Colonic mucosa (tissue), 4 donors: ENCODE measurements around the gene ANGPTL5. TPM values are rescaled to one million over a fixed set of nuclear protein-coding genes. Genes with fewer than 3 reads are reported as not detected.

ENCODE experiments used
- DNase-seq: peaks from one replicate; pipeline ENCODE4 v3.0.0-alpha.2; 2020
- H3K27ac ChIP-seq: fragments of 200-600 bp; one replicate; pipeline ENCODE4 v1.8.0; 2021
- H3K27me3 ChIP-seq: fragments of 200-600 bp; one replicate; pipeline ENCODE4 v1.8.0; 2021
- H3K36me3 ChIP-seq: fragments of 200-600 bp; one replicate; pipeline ENCODE4 v1.8.0; 2021
- H3K4me1 ChIP-seq: fragments of 200-600 bp; one replicate; pipeline ENCODE4 v1.8.0; 2021; ENCODE audit warnings: mild to moderate bottlenecking
- H3K4me3 ChIP-seq: fragments of 200-600 bp; one replicate; pipeline ENCODE4 v1.8.0; 2021
- H3K9ac ChIP-seq, 2 donors: one replicate each; pipeline ENCODE4 v1.7.0; 2013; ENCODE audit warnings: control low read depth in 2 of 2, low read depth in 2 of 2, low read length in 2 of 2
- H3K9me3 ChIP-seq: fragments of 200-600 bp; one replicate; pipeline ENCODE4 v1.8.0; 2021
- intact Hi-C: fragments of 100-400 bp; cut with DNase I; formaldehyde crosslinking; loops from one replicate; pipeline ENCODE4 v1.14.1; 2022
- total RNA-seq, 2 donors: library from RNA; stranded (reverse); fragmentation: NEBNext Ultra II Directional in 1 of 2; extraction: Animal tissue kit (Norgen Biotek cat#: 25700) in 1 of 2; gene quantifications; one replicate each; pipeline ENCODE4 v1.2.1, GENCODE V29; 2021
- TF ChIP-seq, protein P1 (sequence below): fragments of 200-600 bp; IDR thresholded peaks from one replicate; pipeline ENCODE4 v1.8.0; 2022; ENCODE audit warnings: antibody characterized with exemption, mild to moderate bottlenecking
- donor health status: healthy.
- donor health status: DM: no; HTN: no; CAD: no.
- donor health status: DM: no; HTN: no; CAD: no.

ANGPTL5 gene
- total RNA-seq, 2 donors from 2014 or later = not detected

DNA sequence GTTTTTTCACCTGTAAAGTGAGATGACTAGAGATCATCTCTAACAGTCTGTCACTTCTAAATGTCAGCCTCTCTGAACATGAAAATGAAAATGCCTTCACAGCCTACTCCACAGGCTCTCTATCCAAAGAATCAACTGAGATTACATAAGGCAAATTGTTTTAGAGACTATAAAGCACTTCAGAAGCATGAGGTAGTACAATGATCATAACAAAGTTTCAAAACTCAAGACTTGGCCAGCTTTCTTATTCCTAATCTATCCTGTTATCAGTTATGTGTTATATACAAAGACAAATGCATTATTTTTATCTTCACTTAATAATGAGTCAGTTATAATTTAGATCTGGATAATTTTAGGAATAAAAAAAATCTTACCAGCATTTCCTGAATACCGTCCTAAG is 21.8 kb downstream of the ANGPTL5 start:
- H3K27ac ChIP-seq = no peak overlapping the region
- no peak for DNase-seq
- H3K9ac ChIP-seq = no peak overlapping the region
- no peaks in the 10 kb centered on the region for H3K27me3 ChIP-seq
- no peaks in the 10 kb centered on the region for H3K4me1 ChIP-seq
- no peaks in the 10 kb centered on the region for H3K9me3 ChIP-seq
- no peaks in the 10 kb centered on the region for H3K36me3 ChIP-seq
- intact Hi-C loops = no loop called here
- H3K4me3 ChIP-seq = no peak overlapping the region
- TF ChIP-seq, protein P1, sequence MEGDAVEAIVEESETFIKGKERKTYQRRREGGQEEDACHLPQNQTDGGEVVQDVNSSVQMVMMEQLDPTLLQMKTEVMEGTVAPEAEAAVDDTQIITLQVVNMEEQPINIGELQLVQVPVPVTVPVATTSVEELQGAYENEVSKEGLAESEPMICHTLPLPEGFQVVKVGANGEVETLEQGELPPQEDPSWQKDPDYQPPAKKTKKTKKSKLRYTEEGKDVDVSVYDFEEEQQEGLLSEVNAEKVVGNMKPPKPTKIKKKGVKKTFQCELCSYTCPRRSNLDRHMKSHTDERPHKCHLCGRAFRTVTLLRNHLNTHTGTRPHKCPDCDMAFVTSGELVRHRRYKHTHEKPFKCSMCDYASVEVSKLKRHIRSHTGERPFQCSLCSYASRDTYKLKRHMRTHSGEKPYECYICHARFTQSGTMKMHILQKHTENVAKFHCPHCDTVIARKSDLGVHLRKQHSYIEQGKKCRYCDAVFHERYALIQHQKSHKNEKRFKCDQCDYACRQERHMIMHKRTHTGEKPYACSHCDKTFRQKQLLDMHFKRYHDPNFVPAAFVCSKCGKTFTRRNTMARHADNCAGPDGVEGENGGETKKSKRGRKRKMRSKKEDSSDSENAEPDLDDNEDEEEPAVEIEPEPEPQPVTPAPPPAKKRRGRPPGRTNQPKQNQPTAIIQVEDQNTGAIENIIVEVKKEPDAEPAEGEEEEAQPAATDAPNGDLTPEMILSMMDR = no peak

DNA sequence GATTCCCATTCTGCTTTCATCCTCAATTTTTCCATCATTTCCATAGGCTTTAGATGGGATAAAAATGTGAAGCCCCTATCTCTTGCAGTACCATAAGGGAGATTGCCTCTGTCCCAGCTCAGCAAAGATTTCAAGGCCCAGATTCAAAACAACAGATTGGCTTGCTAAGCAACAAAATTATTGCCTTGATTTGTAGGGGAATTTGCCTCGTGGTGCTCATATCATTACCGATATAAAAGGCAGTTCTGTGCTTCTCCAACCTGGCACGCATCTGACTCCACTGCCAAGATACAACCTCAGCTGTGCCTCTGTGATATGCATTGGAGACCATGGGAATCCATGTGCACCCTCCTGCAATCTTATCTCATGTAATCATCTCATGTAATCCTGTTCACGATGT is 26.6 kb downstream of the ANGPTL5 start:
- intact Hi-C loops = no loop called here
- H3K9me3 ChIP-seq = no peaks in the 10 kb centered on the region
- no peaks in the 10 kb centered on the region for H3K4me1 ChIP-seq
- no peak for DNase-seq
- H3K27me3 ChIP-seq = no peaks in the 10 kb centered on the region
- H3K4me3 ChIP-seq = no peak overlapping the region
- no peak overlapping the region for H3K9ac ChIP-seq
- no peak overlapping the region for H3K27ac ChIP-seq
- H3K36me3 ChIP-seq = no peaks in the 10 kb centered on the region
- TF ChIP-seq, protein P1 = no peak

DNA sequence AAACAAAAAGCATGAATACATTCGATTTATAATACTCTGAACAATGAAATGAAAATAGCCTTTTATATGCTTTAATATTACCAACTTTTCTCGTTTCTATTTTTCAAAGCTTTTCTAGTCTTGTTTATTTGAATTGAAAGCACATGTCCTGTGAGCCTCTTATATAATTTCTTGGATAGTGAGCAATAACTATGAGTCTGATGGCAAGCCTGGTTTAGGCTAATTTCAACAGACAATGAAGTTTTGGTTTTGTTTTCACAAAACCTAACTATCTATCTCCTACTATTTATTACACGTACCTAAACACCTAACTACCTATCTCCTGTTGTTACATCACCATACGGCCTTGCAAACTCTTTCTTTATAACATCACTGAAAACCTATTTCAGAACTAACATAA is 30.7 kb downstream of the ANGPTL5 start:
- H3K27me3 ChIP-seq = no peaks in the 10 kb centered on the region
- TF ChIP-seq, protein P1 = no peak
- H3K9ac ChIP-seq = no peak overlapping the region
- DNase-seq = no peak
- no peak overlapping the region for H3K4me3 ChIP-seq
- H3K9me3 ChIP-seq = no peaks in the 10 kb centered on the region
- intact Hi-C loops = no loop called here
- H3K4me1 ChIP-seq = no peaks in the 10 kb centered on the region
- H3K36me3 ChIP-seq = no peaks in the 10 kb centered on the region
- no peak overlapping the region for H3K27ac ChIP-seq

DNA sequence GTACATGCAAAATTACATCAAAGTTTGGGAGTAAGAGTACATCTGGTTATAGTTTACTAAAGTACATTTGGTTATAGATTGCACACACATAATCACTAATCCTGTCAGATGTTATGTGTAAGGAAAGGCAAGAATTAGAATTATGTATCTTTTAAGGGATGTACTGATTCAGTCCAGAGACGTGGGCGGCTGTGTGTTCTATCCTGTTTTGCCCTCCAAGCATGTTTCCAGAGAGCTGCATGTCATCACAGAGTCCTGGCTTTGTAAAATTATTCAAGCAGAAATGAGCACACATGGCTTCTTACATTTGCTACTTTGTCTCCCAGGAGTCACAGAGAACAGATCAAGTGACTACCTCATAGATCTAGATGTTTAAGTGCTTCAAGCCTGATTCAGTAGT is 34.7 kb downstream of the ANGPTL5 start:
- no peak for DNase-seq
- H3K4me1 ChIP-seq = no peaks in the 10 kb centered on the region
- no peaks in the 10 kb centered on the region for H3K9me3 ChIP-seq
- H3K27me3 ChIP-seq = no peaks in the 10 kb centered on the region
- H3K9ac ChIP-seq = no peak overlapping the region
- no peak overlapping the region for H3K27ac ChIP-seq
- TF ChIP-seq, protein P1 = no peak
- intact Hi-C loops = no loop called here
- no peaks in the 10 kb centered on the region for H3K36me3 ChIP-seq
- no peak overlapping the region for H3K4me3 ChIP-seq

DNA sequence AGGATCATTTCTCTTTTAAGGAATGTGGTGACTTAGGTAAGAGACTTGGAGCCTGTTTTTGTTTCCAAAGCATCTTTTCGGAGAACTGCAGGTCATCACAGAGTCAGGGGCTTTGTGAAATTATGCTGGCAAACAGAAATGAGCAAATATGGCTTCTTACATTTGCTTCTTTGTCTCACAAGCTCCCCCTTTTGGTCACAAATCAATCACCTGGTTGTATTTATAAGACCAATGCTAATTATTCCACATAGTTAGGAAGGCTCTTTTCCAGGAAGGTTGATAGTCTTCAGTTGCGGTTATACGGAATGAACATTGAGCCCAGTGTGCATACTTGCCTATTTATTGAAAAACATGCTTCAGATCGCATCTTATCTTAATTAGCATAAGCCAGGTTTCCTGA is 36.1 kb downstream of the ANGPTL5 start:
- Histone ChIP-seq H3K4me1 (no peaks in the 10 kb centered on the region), H3K27me3 (no peaks in the 10 kb centered on the region), H3K4me3 (no peak overlapping the region), H3K9me3 (no peaks in the 10 kb centered on the region), H3K9ac (no peak overlapping the region), H3K36me3 (no peaks in the 10 kb centered on the region), H3K27ac (no peak overlapping the region)
- DNase-seq = no peak
- intact Hi-C loops = no loop called here
- TF ChIP-seq, protein P1 = no peak
